Left ventricle myocardium inferior (tissue), 1 donor: ENCODE results near the gene FIBCD1. TPM values are rescaled to one million over a fixed set of nuclear protein-coding genes. Genes with fewer than 3 reads are reported as not detected.

Experiments used
- DNase-seq: peaks from one replicate; pipeline ENCODE4 v3.0.0-alpha.2; 2020
- H3K27ac ChIP-seq: fragments of 200-600 bp; replicated peaks from 2 replicates; pipeline ENCODE4 v1.8.0; 2021
- H3K27me3 ChIP-seq: fragments of 200-600 bp; 2 replicates; pipeline ENCODE4 v1.8.0; 2021; ENCODE audit warnings: low read depth
- H3K36me3 ChIP-seq: fragments of 200-600 bp; 2 replicates; pipeline ENCODE4 v1.8.0; 2021
- H3K4me1 ChIP-seq: fragments of 200-600 bp; 2 replicates; pipeline ENCODE4 v1.8.0; 2021
- H3K4me3 ChIP-seq: fragments of 200-600 bp; 2 replicates; pipeline ENCODE4 v1.8.0; 2021; ENCODE audit warnings: mild to moderate bottlenecking, moderate library complexity
- H3K9me3 ChIP-seq: fragments of 200-600 bp; replicated peaks from 2 replicates; pipeline ENCODE4 v1.8.0; 2021
- intact Hi-C: fragments of 100-400 bp; cut with micrococcal nuclease; formaldehyde crosslinking; loops from one replicate; pipeline ENCODE4 v1.11.0; 2022
- total RNA-seq: library from RNA; stranded (reverse); fragmentation: NEBNext Ultra II Directional; extraction: Animal tissue kit (Norgen Biotek cat#: 25700); gene quantifications from one replicate; pipeline ENCODE4 v1.2.1, GENCODE V29; 2021
- TF ChIP-seq, protein P1 (sequence below): fragments of 200-600 bp; IDR thresholded peaks from 2 replicates; pipeline ENCODE4 v1.8.0; 2021; ENCODE audit warnings: antibody characterized with exemption, mild to moderate bottlenecking, borderline replicate concordance
- donor health status: DM: no; HTN: yes; CAD: no; lungs with severe emphysema.

FIBCD1 gene
- total RNA-seq, 1 donor from 2014 or later = 0.58 TPM

DNA sequence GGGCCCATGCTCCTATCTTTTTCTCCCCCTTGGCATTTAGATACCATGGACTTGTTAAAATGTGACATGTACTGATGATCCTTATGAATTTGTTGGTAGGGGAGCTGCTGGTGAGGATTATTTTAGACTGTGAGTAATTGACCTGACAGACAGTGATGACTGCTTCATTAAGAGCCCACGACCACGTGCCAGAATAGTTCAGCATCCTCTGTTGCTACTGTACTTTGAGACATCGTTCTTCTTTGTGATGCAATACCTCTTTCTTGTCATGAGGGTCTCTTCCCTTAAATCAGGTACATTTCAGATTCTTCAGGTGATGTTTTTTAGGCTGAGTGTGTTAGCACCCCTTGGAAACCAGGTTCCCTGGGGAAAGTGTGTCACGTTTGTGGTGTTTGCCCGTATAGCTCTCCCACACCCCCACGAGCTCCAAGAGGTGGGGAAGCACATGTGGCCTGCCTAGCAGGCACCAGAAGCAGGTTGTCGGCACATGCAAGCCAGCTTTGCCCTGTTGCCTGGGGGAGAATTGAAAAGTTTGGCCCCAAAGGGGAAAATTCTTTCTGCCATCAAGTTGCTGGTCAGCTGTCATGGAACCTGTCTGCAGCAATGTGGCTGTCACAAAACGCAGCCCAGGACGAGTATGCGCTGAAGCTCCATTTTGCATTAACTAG, 67.5 kb downstream of the FIBCD1 start:
- Histone ChIP-seq H3K4me3 (no peak overlapping the region), H3K27ac (peak overlapping the region; percentile 91), H3K27me3 (no peaks in the 10 kb centered on the region), H3K9me3 (no peaks in the 10 kb centered on the region), H3K36me3 (peaks cover 58% of the 10 kb centered on the region), H3K4me1 (peaks cover 70% of the 10 kb centered on the region)
- intact Hi-C loops = loop anchor here (10.0 kb wide), 1 partner anchor 63 kb away; the partner anchor contains the start of gene FIBCD1
- DNase-seq = no peak
- TF ChIP-seq, protein P1, sequence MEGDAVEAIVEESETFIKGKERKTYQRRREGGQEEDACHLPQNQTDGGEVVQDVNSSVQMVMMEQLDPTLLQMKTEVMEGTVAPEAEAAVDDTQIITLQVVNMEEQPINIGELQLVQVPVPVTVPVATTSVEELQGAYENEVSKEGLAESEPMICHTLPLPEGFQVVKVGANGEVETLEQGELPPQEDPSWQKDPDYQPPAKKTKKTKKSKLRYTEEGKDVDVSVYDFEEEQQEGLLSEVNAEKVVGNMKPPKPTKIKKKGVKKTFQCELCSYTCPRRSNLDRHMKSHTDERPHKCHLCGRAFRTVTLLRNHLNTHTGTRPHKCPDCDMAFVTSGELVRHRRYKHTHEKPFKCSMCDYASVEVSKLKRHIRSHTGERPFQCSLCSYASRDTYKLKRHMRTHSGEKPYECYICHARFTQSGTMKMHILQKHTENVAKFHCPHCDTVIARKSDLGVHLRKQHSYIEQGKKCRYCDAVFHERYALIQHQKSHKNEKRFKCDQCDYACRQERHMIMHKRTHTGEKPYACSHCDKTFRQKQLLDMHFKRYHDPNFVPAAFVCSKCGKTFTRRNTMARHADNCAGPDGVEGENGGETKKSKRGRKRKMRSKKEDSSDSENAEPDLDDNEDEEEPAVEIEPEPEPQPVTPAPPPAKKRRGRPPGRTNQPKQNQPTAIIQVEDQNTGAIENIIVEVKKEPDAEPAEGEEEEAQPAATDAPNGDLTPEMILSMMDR = no peak

- peaks cover 51% of the 10 kb centered on the region for H3K36me3 ChIP-seq
- H3K27ac ChIP-seq = peak overlapping the region; percentile 91
Observed at GRCh38 chr9:130870491-130871381, 68.3 kb downstream of the FIBCD1 start.

GRCh38 chr9:130869250-130869649, 69.8 kb downstream of the FIBCD1 start:
- H3K27ac ChIP-seq = peak overlapping the region; percentile 91
- no peaks in the 10 kb centered on the region for H3K27me3 ChIP-seq
- no peaks in the 10 kb centered on the region for H3K9me3 ChIP-seq
- no peak overlapping the region for H3K4me3 ChIP-seq
- intact Hi-C loops = no loop called here
- peaks cover 73% of the 10 kb centered on the region for H3K4me1 ChIP-seq
- DNase-seq = peak; percentile 79
- H3K36me3 ChIP-seq = peaks cover 50% of the 10 kb centered on the region
- TF ChIP-seq, protein P1 = no peak

More at GRCh38 chr9:130870491-130871381, 68.3 kb downstream of the FIBCD1 start:
- Histone ChIP-seq H3K4me3 (peak overlapping the region; percentile 9), H3K27me3 (no peaks in the 10 kb centered on the region), H3K9me3 (no peaks in the 10 kb centered on the region), H3K4me1 (peaks cover 76% of the 10 kb centered on the region)
- DNase-seq = no peak
- intact Hi-C loops = loop anchor here (10.0 kb wide), 1 partner anchor 64 kb away; the partner anchor contains the start of gene FIBCD1
- TF ChIP-seq, protein P1 = no peak

DNA sequence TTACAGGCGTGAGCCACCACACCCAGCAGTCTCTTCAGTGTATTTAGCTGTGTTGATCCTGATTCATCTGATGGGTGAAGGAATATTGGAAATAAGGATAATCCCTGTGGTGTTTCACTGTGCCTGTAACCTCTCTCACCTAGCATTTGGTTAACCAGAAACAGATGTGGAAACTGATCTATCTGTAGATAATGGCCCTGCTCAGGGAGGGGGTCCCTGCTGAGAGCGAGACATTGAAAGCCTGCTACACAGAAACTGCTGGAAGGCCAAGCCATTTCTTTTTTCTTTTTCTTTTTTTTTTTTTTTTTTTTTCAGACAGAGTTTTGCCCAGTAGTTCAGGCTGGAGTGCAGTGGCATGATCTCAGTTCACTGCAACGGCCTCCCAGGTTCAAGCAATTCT, 70.8 kb downstream of the FIBCD1 start:
- H3K4me1 ChIP-seq = peaks cover 73% of the 10 kb centered on the region
- no peaks in the 10 kb centered on the region for H3K27me3 ChIP-seq
- no peaks in the 10 kb centered on the region for H3K9me3 ChIP-seq
- intact Hi-C loops = no loop called here
- no peak for DNase-seq
- H3K4me3 ChIP-seq = no peak overlapping the region
- H3K36me3 ChIP-seq = peaks cover 44% of the 10 kb centered on the region
- H3K27ac ChIP-seq = no peak overlapping the region
- TF ChIP-seq, protein P1 = no peak

DNA sequence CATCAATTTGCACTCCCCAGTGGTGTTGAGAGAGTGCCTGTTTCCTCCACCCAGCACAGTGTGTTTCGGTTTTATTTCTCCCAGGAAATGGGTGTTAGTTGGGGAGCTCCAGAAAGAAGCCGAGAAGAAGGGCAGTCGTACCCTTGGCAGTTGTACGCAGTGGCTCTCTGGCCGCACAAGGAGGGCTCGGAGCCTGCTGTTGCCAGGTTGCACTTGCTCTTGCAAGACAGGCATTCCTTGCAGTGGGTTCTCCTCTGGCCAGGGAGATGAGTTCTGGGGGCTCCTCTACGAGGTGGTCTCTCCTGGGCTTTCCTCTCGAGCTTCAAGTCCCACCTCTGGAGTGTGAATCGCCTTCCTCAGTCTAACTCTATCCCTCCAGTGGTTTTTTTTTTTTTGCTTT, 71.5 kb downstream of the FIBCD1 start:
- intact Hi-C loops = no loop called here
- Histone ChIP-seq H3K36me3 (peaks cover 44% of the 10 kb centered on the region), H3K27ac (no peak overlapping the region)

More for the DNA sequence above, 71.5 kb downstream of the FIBCD1 start:
- DNase-seq = no peak
- no peaks in the 10 kb centered on the region for H3K9me3 ChIP-seq
- H3K4me3 ChIP-seq = no peak overlapping the region
- no peaks in the 10 kb centered on the region for H3K27me3 ChIP-seq
- TF ChIP-seq, protein P1 = no peak
- H3K4me1 ChIP-seq = peaks cover 72% of the 10 kb centered on the region
